NCI-H748 (cell line): ENCODE data around the gene MTHFD2L.
"Not testable (repeated sequence)": the region's sequence is repeated elsewhere in the genome, so short reads cannot be mapped to it uniquely, and the experiment has no call there.

Source experiments
- DNase-seq: peaks from one replicate; lab custom pipeline; 2025; ENCODE audit not compliant: unreplicated experiment; lab: John Stamatoyannopoulos, UW

MTHFD2L gene

GRCh38 chr4:74157561-74158465, at the start of gene MTHFD2L:
Gene MTHFD2L, plus strand, starts transcription at chr4:74158118. Its CDS starts 21 bp downstream, at chr4:74158139.
- DNase-seq, result peak; percentile 86

GRCh38 chr4:74108457-74109115, 49.3 kb upstream of the MTHFD2L start:
- no peak for DNase-seq

GRCh38 chr4:74109116-74109869, 48.6 kb upstream of the MTHFD2L start:
- DNase-seq, result no peak

- no peak for DNase-seq
Measured at GRCh38 chr4:74109870-74110605, 47.9 kb upstream of the MTHFD2L start.

- DNase-seq, result no peak
Measured at GRCh38 chr4:74110670-74111069, 47.2 kb upstream of the MTHFD2L start.

GRCh38 chr4:74111306-74111975, 46.5 kb upstream of the MTHFD2L start:
- no peak for DNase-seq

- no peak for DNase-seq
Measured at GRCh38 chr4:74111990-74112389, 45.9 kb upstream of the MTHFD2L start.

- DNase-seq, result no peak
Measured at GRCh38 chr4:74112399-74113105, 45.4 kb upstream of the MTHFD2L start.

- DNase-seq, result no peak
Measured at GRCh38 chr4:74114234-74114633, 43.7 kb upstream of the MTHFD2L start.

GRCh38 chr4:74117024-74117534, 40.8 kb upstream of the MTHFD2L start:
- peak; percentile 3 for DNase-seq

- no peak for DNase-seq
Measured at GRCh38 chr4:74118600-74119338, 39.1 kb upstream of the MTHFD2L start.

GRCh38 chr4:74120086-74120485, 37.8 kb upstream of the MTHFD2L start:
- no peak for DNase-seq

- no peak for DNase-seq
Measured at GRCh38 chr4:74121643-74122579, 36.0 kb upstream of the MTHFD2L start.

GRCh38 chr4:74123065-74123728, 34.7 kb upstream of the MTHFD2L start:
- peak; percentile 32 for DNase-seq

GRCh38 chr4:74125029-74125428, 32.9 kb upstream of the MTHFD2L start:
- no peak for DNase-seq

- DNase-seq, result no peak
Measured at GRCh38 chr4:74127745-74128144, 30.2 kb upstream of the MTHFD2L start.

GRCh38 chr4:74130843-74131242, 27.1 kb upstream of the MTHFD2L start:
- not testable (repeated sequence) for DNase-seq
